DMS 273 (cell line): ENCODE measurements around the gene ZNF724.
"Not testable (repeated sequence)": the region's sequence is repeated elsewhere in the genome, so short reads cannot be mapped to it uniquely, and the experiment has no call there.

Source experiments
- DNase-seq: peaks from one replicate; lab custom pipeline; 2025; ENCODE audit not compliant: unreplicated experiment; lab: John Stamatoyannopoulos, UW

ZNF724 gene

DNA sequence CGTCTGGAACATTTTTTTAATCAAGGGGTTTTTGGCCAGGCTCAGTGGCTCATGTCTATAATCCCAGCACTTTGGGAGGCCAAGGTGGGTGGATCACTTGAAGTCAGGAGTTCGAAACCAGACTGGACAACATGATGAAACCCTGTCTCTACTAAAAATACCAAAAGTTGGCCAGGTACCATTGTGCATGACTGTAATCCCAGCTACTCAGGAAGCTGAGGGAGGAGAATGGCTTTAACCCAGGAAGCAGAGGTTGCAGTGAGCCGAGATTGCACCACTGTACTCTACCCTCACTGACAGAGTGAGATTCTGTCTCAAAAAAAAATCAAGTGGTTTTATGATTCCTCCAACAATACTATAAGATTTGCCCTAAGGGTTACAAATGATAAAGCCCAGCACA is 3.1 kb upstream of the ZNF724 start:
- not testable (repeated sequence) for DNase-seq

DNA sequence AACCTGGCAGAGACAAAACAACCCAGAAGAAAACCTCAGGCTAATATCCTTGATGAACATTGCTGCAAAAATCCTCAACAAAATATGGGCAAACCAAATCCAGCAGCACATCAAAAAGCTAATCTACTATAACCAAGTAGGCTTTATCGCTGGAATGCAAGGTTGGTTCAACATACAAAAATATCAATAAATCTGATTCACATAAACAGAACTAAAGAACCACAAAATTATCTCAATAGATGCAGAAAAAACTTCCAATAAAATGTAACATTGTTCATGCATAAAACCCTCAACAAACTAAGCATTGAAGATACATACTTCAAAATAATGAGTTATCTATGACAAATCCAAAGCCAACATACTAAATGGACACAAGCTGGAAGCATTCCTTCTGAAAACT is 8.8 kb downstream of the ZNF724 start:
- DNase-seq: peak; percentile 6

DNA sequence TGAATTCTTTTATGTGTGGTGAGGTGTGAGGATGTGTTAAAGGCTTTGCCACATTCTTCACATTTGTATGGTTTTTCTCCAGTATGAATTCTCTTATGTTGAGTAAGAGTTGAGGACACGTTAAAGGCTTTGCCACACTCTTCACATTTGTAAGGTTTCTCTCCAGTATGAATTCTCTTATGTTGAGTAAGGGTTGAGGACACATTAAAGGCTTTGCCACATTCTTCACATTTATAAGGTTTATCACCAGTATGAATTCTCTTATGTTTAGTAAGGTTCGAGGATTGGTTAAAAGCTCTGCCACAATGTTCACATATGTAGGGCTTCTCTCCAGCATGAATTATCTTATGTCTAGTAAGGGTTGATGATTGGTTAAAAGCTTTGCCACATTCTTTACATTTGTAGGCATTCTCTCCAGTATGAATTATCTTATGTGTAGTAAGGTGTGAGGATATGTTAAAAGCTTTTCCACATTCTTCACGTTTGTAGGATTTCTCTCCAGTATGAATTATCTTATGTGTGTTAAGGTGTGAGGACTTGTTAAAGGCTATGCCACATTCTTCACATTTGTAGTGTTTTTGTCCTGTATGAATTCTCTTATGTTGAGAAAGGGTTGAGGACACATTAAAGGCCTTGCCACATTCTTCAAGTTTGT is 27.1 kb downstream of the ZNF724 start:
- DNase-seq: peak; percentile 5

DNA sequence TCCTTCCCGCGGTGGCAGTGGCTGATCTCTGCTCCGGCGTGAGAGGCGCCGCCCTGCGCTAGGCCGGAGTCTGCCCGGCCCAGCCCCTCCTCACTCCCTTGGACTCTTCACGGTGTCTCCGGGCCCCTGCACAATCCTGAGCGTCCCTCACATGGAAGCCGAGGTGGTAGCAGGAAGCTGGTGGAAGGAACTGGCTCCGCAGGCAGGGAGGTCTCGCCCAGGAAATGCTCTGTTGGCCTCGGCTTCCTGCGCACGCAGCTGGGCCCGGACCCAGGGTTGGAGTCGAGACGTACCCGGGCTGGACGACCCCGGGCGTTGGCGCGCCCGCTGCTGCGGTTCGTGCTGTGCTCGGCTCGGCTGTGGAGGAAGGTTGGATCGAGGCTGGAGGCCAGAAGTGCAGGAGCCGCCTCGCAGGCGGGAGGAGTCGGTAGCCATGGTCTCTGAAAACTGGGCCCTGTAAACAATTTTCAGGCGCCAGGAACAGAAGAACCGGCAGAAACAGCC is 46.3 kb downstream of the ZNF724 start:
- DNase-seq: no peak

DNA sequence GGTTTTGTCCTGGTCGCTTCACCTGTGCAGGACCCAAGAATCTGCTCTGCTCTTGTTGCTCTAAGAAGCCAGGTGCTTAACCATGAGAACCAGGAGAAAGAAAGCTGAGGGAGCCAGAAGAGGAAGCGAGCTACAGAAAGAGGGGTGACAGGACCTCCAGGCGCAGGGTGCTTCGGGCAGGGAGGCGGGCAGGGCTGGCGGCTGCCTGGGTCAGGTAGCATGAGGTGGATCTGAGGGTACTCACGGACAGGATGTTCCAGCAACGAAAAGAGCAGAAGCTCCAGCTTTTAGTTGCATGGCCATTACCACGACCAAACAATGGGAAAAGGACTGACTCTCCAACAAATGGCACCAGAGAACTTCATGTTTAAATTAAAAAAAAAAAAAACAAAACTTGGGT is 59.9 kb downstream of the ZNF724 start:
- no peak for DNase-seq

DNA sequence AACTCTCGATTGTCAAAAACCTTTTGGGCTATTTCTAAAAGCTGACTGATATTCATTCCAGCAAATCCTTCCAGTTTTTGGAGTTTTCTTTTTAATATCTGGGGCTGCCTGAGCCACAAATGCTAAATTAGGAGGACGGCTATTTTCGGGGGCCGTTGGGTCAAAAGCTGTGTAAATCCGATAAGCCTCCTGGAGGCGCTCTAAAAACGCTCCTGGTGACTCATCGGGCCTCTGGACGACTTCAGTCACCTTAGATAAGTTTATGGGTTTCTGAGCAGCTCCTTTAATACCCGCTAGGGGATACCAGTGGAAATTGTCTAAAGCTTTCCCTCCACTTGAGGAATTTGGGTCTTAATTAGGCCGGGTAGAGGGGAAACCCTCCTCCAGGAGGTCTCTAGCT is 66.9 kb downstream of the ZNF724 start:
- DNase-seq: no peak
